ENCODE results near the gene C11orf71.

C11orf71 gene

GRCh38 chr11:114358716-114359115 lies 41.6 kb downstream of the C11orf71 start:
- peak; percentile 23 for DNase-seq (ENCODE audit: low read depth)

- peak; percentile 92 for DNase-seq (ENCODE audit: low read depth)
These were observed 46.2 kb downstream of the C11orf71 start for GRCh38 chr11:114354076-114354475.

- DNase-seq (ENCODE audit: low read depth) = peak; percentile 43
These were observed 46.9 kb downstream of the C11orf71 start for GRCh38 chr11:114353443-114353842.

GRCh38 chr11:114350022-114350421 lies 50.3 kb downstream of the C11orf71 start:
- no peak for DNase-seq (ENCODE audit: low read depth)

Measured in EH (cell line).